ENCODE measurements around the gene ZNF253.

DNA sequence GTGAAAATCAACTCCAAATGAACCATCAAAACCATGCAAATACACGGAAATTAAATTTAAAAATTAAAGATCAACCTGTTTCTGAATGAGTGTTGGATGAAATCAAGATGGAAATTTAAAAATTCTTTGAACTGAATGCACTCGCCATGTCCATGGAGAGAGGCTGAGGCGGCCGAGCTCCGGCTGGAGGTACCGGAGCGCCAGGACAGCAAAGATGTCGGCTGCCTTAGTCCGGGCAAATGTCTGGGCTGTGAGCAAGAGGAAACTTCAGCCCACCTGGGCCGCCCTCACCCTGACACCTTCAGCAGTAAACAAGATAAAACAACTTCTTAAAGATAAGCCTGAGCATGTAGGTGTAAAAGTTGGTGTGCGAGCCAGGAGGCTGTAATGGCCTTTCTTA, 38.8 kb upstream of the ZNF253 start:
- TF ChIP-seq, protein P1, sequence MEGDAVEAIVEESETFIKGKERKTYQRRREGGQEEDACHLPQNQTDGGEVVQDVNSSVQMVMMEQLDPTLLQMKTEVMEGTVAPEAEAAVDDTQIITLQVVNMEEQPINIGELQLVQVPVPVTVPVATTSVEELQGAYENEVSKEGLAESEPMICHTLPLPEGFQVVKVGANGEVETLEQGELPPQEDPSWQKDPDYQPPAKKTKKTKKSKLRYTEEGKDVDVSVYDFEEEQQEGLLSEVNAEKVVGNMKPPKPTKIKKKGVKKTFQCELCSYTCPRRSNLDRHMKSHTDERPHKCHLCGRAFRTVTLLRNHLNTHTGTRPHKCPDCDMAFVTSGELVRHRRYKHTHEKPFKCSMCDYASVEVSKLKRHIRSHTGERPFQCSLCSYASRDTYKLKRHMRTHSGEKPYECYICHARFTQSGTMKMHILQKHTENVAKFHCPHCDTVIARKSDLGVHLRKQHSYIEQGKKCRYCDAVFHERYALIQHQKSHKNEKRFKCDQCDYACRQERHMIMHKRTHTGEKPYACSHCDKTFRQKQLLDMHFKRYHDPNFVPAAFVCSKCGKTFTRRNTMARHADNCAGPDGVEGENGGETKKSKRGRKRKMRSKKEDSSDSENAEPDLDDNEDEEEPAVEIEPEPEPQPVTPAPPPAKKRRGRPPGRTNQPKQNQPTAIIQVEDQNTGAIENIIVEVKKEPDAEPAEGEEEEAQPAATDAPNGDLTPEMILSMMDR (IDR thresholded peaks at IDR 0.05) = no peak
- no peak for TF ChIP-seq EP300 (IDR thresholded peaks at IDR 0.05)

Data from tibial nerve (tissue), 4 donors.